ENCODE data around the gene STING1.
"Not testable (repeated sequence)": the region's sequence is repeated elsewhere in the genome, so short reads cannot be mapped to it uniquely, and the experiment has no call there.

Gene STING1

GRCh38 chr5:139503036-139503817 lies 20.7 kb upstream of the STING1 start:
- not testable (repeated sequence) for DNase-seq (ENCODE audit: low spot score)

- no peak for DNase-seq (ENCODE audit: low spot score)
Measured at GRCh38 chr5:139501381-139501780, 18.8 kb upstream of the STING1 start.

- peak; percentile 8 for DNase-seq (ENCODE audit: low spot score)
Measured at GRCh38 chr5:139495638-139496435, 13.3 kb upstream of the STING1 start.

- peak; percentile 9 for DNase-seq (ENCODE audit: low spot score)
Measured at GRCh38 chr5:139494832-139495231, 12.3 kb upstream of the STING1 start.

GRCh38 chr5:139494256-139494655 lies 11.7 kb upstream of the STING1 start:
- DNase-seq (ENCODE audit: low spot score), result no peak

GRCh38 chr5:139492700-139493192 lies 10.2 kb upstream of the STING1 start:
- DNase-seq (ENCODE audit: low spot score), result peak; percentile 59

DNA sequence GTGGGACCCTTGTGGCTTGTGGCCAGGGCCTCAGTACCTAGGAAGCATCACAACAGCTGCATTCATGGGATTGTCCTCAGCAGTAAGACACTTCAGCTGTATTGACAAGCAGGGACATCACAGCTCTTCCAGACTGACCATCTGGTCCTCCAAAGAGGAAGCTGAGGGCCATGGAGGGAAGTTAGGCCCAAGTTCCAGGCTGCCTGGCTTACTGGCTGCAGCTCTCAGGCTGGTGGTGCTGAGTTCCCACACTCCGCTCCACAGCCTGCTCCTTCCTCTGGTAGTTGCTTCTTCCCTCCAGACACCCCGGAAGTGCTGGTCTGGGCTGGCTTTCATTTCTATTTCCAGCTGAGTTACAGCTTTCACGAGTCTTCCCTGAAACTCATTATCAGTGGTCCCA lies 5.7 kb upstream of the STING1 start:
- DNase-seq (ENCODE audit: low spot score), result no peak

DNA sequence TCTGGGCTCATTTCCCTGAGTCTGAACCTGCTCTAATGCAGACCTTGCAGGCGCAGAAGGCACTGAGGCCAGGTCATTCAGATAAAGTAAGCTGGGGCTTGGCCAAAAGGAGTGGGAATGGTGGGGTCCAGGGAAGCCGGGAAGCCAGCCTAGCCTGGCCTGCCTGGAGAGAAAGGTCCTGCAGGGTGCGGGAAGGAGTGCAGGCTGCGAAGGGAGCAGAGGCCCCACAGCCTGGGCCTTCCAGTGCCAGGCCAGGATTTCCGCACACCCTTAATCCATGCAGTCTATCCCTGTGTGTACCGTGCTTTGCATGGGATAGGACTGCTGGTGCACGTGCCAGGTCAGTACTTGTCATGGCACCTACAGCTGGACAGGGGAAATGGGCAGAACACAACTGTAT lies 3.6 kb upstream of the STING1 start:
- DNase-seq (ENCODE audit: low spot score), result no peak

DNA sequence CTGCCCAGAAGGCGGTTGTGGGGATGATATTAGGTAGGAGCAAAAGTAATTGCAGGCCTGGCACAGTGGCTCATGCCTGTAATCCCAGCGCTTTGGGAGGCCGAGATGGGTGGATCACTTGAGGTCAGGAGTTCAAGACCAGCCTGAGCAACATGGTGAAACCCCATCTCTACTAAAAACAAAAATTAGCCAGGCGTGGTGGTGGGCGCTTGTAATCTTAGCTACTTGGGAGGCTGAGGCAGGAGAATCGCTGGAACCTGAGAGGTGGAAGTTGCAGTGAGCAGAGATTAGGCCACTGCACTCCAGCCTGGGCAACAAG lies 291 bp upstream of the STING1 start:
- DNase-seq (ENCODE audit: low spot score), result not testable (repeated sequence)

DNA sequence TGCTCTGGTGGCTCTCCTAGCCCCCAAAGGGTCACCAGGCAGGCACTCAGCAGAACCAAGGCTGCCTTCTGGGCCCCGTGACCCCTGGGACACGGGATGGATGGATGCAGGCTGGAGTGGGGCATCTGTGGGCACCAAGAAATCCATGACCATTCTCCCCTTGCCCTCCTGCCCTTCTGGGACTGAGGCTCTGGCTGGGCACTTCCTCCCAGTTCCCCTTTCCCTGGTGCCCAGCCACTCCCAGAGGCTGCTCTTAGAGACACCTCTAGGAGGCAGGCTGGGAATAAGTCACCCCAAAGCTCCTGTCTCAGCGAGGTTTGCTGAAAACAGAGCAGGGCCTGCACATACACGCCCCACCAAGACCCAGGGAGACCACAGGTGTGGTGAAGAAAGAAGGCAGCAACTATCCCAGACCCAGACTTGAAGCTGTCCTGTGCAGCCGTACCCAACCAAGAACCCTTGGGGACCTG lies 943 bp downstream of the STING1 start:
- peak; percentile 58 for DNase-seq (ENCODE audit: low spot score)

DNA sequence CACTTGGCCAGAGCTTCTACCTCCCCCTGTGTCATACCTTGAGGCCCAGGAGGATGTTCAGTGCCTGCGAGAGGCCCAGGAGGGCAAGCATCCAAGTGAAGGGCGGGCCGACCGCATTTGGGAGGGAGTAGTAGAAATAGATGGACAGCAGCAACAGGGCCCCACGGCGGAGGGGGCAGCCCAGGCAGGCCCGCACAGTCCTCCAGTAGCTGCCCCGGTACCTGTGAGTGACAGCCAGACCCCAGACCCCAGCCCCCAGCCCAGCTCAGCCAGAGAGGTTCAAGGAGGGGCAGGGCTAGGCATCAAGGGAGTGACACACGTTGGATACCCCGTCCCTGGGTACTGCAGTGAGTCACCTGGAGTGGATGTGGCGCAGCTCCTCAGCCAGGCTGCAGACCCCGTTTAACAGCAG lies 1.4 kb downstream of the STING1 start:
- DNase-seq (ENCODE audit: low spot score), result peak; percentile 61

- DNase-seq (ENCODE audit: low spot score), result not testable (repeated sequence)
Measured at GRCh38 chr5:139479729-139480128, 2.8 kb downstream of the STING1 start.

DNA sequence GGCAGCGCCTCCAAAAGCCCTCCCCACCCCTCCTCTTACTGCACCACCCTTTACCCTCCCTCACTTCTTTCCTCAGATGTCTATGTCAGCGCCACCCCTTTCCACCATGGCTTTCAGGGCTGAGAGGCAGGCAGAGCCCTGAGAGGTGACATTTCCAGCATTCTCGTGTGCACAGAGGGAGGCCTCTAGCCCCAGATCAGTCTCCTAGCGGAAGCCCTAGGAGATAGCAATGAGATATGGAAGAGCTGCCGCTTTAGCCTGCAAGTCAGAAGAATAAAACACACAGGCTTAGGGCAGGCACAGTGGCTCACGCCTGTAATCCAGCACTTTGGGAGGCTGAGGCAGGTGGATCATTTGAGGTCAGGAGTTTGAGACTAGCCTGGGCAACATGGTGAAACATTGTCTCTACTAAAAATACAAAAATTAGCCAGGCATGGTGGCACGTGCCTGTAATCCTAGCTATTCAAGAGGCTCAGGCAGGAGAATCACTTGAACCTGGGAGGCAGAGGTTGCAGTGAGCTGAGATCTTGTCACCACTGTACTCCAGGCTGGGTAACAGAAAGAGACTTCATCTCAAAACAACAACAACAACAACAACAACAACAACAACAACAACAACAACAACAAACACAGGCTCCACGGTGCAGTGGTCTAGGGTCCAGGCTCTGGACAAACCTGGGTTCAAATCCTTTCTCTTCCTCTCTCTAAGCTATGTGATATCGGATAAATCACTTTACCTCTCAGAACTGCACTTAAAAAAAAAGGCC lies 3.7 kb downstream of the STING1 start:
- DNase-seq (ENCODE audit: low spot score), result not testable (repeated sequence)

- no peak for DNase-seq (ENCODE audit: low spot score)
Measured at GRCh38 chr5:139475865-139476617, 6.5 kb downstream of the STING1 start.

GRCh38 chr5:139474890-139475791 lies 7.4 kb downstream of the STING1 start:
- peak; percentile 60 for DNase-seq (ENCODE audit: low spot score)

- DNase-seq (ENCODE audit: low spot score), result peak; percentile 48
Measured at GRCh38 chr5:139473565-139473964, 9.0 kb downstream of the STING1 start.

GRCh38 chr5:139473105-139473504 lies 9.5 kb downstream of the STING1 start:
- no peak for DNase-seq (ENCODE audit: low spot score)

- DNase-seq (ENCODE audit: low spot score), result no peak
Measured at GRCh38 chr5:139472386-139473030, 10.1 kb downstream of the STING1 start.

GRCh38 chr5:139470821-139471300 lies 11.7 kb downstream of the STING1 start, which contains the start of gene SMIM33:
Gene SMIM33 (plus strand): TSS chr5:139471004. CDS start chr5:139471122, 118 bp downstream.
- DNase-seq (ENCODE audit: low spot score), result no peak

Data from AG20443 (cell line).